GM19193 (cell line): ENCODE results near the gene CCDC183.

ENCODE experiments used
- POLR2A ChIP-seq: IDR thresholded peaks from 4 replicates; pipeline ENCODE4 v1.6.1; 2011; ENCODE audit not compliant: insufficient read depth, insufficient read length; ENCODE audit errors: extremely low read depth

Gene CCDC183

GRCh38 chr9:136808075-136808805 is 12.1 kb downstream of the CCDC183 start:
- no peak for TF ChIP-seq POLR2A

GRCh38 chr9:136808806-136809158 is 12.6 kb downstream of the CCDC183 start:
- no peak for TF ChIP-seq POLR2A

DNA sequence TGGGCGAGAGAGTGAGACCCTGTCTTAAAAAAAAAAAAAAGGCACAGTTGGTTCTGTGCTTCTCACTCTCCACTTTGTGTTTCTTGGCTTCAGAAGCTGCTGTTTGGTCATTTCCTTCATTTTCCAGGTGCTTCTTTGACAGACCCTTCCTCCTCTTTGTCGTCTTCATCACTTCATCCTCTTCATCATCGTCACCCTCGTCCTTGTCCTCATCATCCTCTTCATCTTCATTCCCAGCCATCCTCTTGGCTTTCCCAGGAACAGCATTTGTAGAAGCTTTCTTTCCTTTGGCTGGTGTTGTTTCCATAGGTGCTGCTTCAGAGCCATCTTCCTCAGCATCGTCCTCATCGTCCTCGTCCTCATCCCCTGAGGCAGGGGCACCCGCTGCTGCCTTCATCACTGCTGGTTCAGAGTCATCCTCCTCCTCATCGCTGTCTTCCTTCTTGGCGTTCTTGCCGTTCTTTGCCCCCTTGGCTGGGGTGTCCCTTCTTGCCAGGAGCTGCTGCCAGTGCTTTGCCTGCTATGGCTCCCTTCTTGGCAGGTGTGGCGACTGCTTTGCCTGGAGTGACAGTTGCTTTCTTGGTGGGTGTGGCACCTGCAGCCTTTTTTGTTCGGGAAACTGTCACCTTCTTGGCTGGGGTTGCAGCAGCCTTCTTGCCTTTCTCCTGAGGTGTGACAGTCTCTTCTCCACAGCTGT is 18.7 kb downstream of the CCDC183 start:
- TF ChIP-seq POLR2A = no peak

DNA sequence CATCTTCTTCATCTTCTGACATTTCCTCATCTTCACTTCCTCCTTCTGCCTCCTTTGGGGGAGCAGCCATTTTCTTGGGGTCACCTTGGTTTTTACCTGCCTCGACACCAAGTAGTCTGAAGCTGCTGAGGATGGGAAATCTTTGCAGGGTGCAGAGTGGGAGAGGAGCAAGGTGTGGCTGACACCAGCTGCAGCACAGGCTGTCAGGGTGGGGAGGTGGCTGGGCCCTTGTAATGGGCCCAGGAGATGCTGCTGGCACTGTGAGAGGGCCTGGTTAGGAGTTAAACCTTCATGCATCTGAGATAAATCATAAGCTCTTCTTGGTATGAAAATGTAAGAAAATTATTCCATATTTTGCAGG is 19.3 kb downstream of the CCDC183 start:
- no peak for TF ChIP-seq POLR2A

GRCh38 chr9:136820971-136821825 is 25.1 kb downstream of the CCDC183 start:
- TF ChIP-seq POLR2A = no peak

DNA sequence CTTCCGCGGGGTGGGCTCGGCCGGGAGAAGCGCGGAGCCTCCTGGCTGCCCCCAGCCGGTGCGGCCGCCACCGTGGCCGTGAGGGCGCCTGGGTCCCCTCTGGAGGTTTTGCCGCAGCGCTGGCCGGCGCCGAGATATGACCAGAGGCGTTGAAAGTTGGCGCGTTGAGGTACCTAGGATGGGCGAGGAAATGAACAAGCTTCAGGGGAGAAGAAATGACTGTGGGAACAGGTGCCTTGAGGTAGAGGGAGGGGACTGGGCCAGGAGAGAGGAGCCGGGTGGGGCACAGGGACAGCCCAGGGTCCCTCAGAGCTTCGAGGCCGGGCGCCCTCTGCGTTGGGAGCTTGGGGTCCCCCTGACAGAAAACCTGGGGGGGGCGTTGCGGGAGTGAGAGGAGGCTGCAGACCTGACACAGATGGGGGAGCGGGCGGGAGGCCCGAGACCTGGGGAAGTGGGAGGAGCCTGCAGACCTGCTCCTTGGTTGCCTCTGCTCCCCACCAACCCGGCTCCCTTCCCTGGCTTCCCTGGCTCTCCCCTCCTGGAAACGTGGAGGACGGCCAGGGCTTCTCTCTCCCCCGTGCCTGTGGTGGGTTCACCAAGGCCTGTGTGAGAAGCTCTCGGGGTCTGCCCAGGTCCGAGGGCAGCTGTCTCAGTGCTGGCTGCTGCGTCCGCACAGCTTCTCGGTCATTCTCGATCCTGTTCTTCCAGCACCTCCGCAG is 25.8 kb downstream of the CCDC183 start:
- no peak for TF ChIP-seq POLR2A

GRCh38 chr9:136823136-136824046 is 27.3 kb downstream of the CCDC183 start:
- no peak for TF ChIP-seq POLR2A

DNA sequence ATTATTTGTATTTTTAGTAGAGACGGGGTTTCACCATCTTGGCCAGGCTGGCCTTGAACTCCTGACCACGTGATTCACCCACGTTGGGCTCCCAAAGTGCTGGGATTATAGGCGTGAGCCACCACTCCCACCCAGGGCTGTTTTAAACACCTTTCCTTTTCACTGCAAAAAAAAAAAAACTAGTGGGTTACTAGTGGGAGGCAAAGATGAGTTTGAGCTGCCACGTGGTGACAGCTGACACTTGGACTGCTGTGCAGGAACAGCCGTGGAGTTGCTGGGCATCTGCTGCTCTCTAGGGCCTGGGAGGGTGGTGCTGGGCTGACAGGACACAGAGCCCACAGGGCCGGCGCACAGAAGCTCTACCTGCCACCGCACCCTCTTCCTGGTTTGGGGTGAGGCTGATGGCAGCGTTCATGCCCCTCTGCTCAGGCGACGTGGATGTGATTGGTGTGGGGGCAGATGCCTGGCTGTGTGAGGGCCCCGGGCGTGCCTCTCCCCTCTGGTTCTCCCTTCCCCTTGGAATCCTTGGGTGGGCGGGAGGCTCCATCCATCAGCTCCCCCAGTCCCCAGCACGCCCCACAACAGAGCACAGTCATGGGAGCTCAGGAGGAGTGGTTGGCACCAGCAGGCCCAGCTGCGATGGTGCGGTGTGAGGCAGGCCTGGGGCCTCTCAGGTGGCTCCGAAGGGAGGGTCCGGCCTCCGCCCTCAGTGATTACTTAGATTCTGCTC is 28.5 kb downstream of the CCDC183 start:
- TF ChIP-seq POLR2A = no peak

DNA sequence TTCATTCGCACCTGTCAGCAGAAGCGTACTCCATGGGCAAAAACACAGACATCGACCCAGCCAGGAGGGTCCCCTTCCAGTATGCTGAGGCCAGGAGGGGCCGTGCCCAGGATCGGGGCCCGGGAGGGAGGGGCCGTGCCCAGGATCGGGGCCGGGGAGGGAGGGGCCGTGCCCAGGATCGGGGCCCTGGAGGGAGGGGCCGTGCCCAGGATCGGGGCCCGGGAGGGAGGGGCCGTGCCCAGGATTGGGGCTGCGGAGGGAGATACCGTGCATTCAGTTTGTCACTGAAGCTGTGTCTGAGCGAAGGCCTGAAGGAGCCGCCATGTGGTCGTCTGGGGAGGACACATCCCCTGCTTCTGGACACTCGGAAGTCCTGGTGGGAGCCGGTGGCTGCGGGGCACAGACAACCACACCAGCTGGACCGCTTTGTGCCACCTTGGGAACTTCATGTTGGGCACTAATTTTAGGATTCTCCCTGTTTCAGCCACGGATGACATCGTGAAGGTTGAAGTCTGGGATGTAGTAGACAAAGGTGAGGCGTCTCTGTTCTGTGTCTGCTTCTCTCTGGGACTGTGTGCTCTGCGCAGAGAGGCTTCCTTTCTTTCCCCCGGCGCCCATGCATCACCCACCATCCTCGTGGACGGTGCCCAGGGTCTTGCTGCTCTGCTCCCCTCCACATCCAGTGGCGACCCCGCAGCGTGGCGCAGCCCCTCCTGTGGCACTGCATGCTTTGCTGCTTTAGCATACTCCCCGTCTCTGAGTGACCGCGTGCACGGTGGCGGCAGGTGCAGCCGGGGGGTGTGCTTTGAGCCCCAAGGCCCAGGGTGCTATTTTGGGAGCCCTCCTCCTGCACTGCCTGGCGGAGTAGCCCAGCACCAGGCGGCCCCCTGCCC is 29.4 kb downstream of the CCDC183 start:
- TF ChIP-seq POLR2A = no peak

DNA sequence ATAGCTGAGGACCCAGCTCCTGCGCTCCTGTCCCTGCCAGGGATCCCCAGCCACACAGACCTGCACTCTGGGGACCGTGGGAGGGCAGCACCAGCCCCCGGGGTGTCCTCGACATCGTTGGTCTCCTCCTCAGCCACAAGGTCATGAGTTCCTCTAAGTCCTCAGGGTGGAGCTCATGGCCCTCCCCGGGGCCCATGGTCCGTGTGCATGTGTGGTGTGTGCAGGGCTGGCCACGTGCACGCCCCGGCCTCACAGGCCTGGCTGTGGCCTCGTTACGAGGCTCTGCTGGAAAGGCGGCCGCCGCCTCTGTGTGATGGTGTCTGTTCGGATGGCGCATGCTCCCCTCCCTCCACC is 30.0 kb downstream of the CCDC183 start:
- TF ChIP-seq POLR2A = no peak

GRCh38 chr9:136826703-136827582 is 30.8 kb downstream of the CCDC183 start:
- TF ChIP-seq POLR2A = no peak

GRCh38 chr9:136827794-136828473 is 31.8 kb downstream of the CCDC183 start:
- no peak for TF ChIP-seq POLR2A
